Fibroblast of villous mesenchyme (primary cell): ENCODE measurements around the gene SAMSN1. TPM values are rescaled to one million over a fixed set of nuclear protein-coding genes. Genes with fewer than 3 reads are reported as not detected.
"Not testable (repeated sequence)": the region's sequence is repeated elsewhere in the genome, so short reads cannot be mapped to it uniquely, and the experiment has no call there.

Experiments
- DNase-seq: peaks from one replicate; pipeline ENCODE4 v3.0.0-alpha.2; 2010; ENCODE audit warnings: low read depth
- H3K4me3 ChIP-seq: 2 replicates; pipeline ENCODE4 v1.5.1; 2011; ENCODE audit warnings: low read depth, mild to moderate bottlenecking, low read length
- total RNA-seq: library from RNA; depleted of rRNA; stranded (reverse); fragments of >200 nt; gene quantifications from 2 replicates; pipeline ENCODE4 v1.2.3, GENCODE V29; 2012
- TF ChIP-seq, protein P1 (sequence below): IDR thresholded peaks from 2 replicates; pipeline ENCODE4 v1.5.1; 2012; ENCODE audit warnings: low read depth, mild to moderate bottlenecking, low read length; ENCODE audit not compliant: insufficient read depth

SAMSN1 gene
- total RNA-seq, 1 donor: 0.86 TPM

DNA sequence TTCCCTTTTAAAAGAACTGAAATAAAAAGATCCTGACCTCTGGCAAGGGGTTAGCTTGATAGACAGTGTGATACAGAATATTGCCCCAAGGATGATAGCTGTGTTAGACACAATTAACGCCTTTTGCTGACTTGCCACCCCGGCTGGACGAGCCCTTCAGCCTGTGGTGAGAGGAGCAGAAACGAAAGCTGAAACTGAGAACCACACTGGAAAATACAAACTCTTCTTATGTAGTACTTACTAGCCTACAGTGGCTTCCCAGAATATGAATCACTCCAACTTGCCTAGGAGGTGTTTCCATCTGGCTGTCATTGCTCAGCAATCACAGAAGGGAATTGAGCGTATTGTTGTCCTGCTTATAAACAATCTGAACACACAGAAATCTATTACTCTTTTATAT lies 22.9 kb downstream of the SAMSN1 start:
- H3K4me3 ChIP-seq: no peak overlapping the region
- DNase-seq: no peak
- TF ChIP-seq, protein P1, sequence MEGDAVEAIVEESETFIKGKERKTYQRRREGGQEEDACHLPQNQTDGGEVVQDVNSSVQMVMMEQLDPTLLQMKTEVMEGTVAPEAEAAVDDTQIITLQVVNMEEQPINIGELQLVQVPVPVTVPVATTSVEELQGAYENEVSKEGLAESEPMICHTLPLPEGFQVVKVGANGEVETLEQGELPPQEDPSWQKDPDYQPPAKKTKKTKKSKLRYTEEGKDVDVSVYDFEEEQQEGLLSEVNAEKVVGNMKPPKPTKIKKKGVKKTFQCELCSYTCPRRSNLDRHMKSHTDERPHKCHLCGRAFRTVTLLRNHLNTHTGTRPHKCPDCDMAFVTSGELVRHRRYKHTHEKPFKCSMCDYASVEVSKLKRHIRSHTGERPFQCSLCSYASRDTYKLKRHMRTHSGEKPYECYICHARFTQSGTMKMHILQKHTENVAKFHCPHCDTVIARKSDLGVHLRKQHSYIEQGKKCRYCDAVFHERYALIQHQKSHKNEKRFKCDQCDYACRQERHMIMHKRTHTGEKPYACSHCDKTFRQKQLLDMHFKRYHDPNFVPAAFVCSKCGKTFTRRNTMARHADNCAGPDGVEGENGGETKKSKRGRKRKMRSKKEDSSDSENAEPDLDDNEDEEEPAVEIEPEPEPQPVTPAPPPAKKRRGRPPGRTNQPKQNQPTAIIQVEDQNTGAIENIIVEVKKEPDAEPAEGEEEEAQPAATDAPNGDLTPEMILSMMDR: no peak

DNA sequence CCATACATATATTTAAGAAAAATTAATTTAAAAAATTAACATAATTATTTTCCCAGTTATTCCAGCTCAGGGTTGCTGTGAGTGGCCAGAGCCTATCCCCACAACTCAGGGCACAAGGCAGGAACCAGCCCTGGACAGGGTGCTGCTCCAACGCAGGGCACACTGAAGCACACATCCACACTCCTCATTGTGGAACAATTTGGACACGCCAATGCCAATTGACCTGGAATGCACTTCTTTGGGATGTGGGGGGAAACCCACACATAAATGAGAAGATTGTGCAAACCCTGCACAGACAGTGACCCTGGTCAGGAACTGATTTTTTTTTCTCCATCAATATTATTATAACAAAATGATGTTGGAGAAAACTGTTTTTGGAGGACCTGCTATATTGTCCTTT lies 23.4 kb downstream of the SAMSN1 start:
- no peak for DNase-seq
- TF ChIP-seq, protein P1: no peak
- no peak overlapping the region for H3K4me3 ChIP-seq

DNA sequence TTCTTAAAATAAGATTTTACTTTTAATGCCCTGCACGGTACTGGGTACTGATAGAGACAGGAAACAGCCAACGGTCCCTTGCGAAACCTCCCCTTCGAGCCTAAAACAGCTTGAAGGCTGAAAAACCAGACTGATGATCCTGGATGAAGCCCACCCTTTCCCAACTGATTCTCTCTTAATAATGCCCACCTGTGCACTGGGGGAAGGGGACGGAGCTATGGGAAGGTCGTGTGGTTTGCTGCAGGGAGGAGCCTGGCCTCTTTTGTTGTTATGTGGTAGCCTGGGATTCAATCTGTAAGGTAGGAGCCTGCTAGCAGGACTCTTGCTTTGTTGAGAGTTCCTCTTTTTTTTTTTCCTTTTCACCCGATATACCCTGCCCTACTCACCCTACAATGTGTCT lies 25.6 kb downstream of the SAMSN1 start:
- TF ChIP-seq, protein P1: no peak
- no peak overlapping the region for H3K4me3 ChIP-seq
- DNase-seq: no peak

DNA sequence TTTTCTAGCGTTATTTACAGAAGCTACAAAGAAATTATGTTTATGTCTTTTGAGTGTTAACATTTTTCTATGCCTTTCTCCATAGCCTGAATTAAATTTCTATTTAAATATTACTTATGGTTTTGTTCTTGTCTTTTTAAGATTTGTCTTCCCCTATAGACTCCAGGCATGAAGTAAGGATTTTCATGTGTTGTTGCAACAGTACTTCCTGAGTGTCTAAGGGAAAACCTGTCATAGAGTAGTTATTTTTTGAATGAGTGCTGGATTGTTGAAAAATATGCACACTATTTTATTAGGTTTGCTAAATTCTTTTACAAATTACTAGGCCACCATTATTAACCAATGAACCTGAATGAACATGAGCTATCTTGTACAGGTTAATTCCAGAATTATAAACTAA lies 27.1 kb downstream of the SAMSN1 start:
- DNase-seq: no peak
- TF ChIP-seq, protein P1: no peak
- H3K4me3 ChIP-seq: no peak overlapping the region

DNA sequence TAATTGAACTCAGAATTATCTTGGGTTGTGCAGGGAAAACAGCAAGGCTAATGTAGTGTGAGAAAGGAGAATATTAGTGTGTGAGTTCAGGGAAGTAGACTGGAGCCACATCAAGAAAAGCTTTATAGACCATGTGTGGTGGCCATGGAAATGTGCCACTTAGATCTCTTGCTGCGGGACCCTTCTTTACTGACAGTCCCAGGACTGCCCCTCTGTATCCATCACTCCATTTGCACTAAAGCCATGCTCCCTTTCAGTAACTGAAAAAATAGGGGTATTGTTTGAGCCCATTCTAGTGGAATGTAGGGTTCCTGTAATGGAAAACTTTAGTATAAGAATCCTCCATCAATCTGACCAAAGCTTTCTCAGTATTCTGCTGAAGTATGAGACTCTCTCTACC lies 32.3 kb downstream of the SAMSN1 start:
- H3K4me3 ChIP-seq: no peak overlapping the region
- DNase-seq: no peak
- TF ChIP-seq, protein P1: no peak

DNA sequence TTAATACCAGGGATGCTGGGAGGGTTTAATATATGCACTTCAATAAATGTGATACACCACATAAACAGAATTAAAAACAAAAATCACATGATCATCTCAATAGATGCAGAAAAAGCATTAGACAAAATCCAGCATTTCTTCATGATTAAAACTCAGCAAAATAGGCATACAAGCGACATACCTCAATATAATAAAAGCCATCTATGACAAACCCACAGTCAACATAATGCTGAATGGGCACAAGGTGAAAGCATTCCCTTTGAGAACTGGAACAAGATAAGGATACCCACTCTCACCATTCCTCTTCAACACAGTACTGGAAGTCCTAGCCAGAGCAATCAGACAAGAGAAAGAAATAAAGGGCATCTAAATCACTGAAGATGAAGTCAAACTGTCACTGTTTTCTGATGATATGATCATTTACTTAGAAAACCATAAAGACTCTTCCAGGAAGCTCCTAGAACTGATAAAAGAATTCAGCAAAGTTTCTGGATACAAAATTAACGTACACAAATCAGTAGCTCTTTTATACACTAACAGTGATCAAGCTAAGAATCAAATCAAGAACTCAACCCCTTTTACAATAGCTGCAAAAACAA lies 39.2 kb downstream of the SAMSN1 start:
- DNase-seq, H3K4me3 ChIP-seq: not testable (repeated sequence)

DNA sequence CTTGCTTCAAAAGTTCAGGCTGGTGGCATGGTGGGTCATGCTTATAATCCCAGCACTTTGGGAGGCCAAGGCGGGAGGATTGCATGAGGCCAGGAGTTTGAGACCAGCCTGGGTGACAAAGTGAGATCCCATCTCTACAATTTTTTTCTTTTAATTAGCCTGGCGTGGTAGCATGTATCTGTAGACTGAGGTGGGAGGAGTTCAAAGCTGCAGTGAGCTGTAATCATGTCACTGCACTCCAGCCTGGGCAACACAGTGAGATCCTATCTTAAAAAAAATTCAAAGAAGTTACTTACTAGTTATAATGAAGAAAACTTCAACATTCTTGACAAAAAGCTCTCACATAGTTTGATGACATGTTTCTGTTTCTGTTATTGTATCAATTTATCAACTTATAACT lies 45.2 kb downstream of the SAMSN1 start:
- TF ChIP-seq, protein P1: no peak
- no peak for DNase-seq

More for the DNA sequence above, 45.2 kb downstream of the SAMSN1 start:
- H3K4me3 ChIP-seq: no peak overlapping the region
